ENCODE data around the gene TSPAN12.
A peak's percentile ranks its signal among the peaks of the same experiment; 100 is the strongest.

The TSPAN12 gene

DNA sequence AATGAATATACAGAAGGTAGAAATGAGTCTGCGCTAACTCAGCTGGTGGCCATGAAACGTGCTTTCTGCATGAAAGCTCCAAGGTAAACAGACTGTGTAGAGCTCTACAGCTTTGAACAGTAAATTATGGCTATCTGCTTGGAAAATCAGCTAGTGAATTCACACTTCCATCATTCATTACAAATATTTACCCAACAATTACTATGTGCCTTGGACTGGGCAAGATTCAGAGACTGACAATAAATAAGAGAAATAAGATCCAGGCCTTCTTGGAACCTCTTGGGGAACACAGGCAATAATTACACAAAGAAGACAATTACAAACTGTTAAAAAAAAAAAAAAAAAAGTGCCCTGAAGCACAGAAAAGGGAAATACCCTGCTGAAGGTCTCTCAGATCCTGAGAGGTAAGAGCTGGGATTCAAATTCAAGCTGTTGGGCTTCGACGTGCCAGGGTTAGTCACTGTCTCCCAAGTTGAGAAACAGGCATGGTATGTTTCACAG, 15.8 kb downstream of the TSPAN12 start:
- DNase-seq (ENCODE audit: low read depth): peak; percentile 48
- TF ChIP-seq, protein P1, sequence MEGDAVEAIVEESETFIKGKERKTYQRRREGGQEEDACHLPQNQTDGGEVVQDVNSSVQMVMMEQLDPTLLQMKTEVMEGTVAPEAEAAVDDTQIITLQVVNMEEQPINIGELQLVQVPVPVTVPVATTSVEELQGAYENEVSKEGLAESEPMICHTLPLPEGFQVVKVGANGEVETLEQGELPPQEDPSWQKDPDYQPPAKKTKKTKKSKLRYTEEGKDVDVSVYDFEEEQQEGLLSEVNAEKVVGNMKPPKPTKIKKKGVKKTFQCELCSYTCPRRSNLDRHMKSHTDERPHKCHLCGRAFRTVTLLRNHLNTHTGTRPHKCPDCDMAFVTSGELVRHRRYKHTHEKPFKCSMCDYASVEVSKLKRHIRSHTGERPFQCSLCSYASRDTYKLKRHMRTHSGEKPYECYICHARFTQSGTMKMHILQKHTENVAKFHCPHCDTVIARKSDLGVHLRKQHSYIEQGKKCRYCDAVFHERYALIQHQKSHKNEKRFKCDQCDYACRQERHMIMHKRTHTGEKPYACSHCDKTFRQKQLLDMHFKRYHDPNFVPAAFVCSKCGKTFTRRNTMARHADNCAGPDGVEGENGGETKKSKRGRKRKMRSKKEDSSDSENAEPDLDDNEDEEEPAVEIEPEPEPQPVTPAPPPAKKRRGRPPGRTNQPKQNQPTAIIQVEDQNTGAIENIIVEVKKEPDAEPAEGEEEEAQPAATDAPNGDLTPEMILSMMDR (IDR thresholded peaks at IDR 0.05; ENCODE audit: insufficient read depth, low read depth, low read length, missing control alignments): no peak
- H3K4me3 ChIP-seq (ENCODE audit: low read length): no peak overlapping the region

DNA sequence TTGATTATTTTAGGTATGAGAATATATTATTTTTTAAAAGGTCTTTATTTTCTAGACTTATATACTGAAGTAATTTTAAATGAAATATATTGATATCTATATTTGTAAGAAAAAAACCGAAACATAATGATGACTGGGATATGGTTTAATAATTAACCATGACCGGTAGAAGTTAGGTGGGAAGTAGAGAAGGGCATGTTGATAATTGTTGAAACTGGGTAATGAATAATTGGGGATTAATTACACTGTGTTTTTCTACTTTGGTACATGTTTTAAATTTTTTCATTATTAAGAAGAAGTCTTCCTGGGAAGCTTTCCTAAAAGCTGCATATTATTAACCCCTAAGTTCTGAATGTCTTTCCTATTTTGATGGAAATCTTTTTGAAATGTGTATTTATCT, 16.3 kb downstream of the TSPAN12 start:
- no peak overlapping the region for H3K4me3 ChIP-seq (ENCODE audit: low read length)
- TF ChIP-seq, protein P1 (IDR thresholded peaks at IDR 0.05; ENCODE audit: insufficient read depth, low read depth, low read length, missing control alignments): no peak
- no peak for DNase-seq (ENCODE audit: low read depth)

DNA sequence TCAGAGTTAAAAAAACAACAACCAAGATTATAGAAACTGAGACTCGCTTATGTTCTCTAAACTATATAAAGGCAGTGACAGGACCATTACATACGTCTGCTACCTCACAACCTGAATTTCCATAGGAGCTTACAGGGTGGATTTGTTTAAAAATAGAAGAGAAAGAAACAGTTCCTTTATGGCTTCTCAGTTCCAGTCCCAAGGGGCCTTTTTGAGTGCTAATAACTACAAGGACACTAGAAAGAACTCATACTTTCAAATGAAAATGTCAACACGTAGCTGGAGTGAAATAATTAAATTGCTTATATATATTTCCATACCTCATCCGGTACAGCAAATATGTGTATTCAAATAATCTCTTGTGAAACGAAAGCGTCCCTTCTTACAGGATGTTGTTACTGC, 19.7 kb downstream of the TSPAN12 start:
- no peak for DNase-seq (ENCODE audit: low read depth)
- H3K4me3 ChIP-seq (ENCODE audit: low read length): no peak overlapping the region
- TF ChIP-seq, protein P1 (IDR thresholded peaks at IDR 0.05; ENCODE audit: insufficient read depth, low read depth, low read length, missing control alignments): no peak

DNA sequence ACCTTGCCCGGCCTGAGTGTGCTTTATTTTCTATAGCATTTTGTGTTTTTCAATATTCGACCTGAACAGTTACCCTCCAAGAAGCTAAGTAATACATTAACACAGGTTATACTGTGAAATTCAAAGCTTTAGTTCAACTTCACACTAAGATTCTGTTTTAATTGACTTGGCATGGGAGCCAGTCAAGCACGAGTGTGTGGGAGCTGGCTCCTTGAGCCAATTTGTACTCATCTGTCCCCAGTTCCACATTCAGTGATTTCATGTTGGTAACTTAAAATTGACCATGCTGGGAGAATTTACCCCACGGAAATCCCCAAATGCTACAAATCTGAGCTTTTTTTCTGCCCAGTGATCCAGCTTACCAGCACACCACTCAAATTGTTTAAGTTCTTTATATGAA, 20.3 kb downstream of the TSPAN12 start:
- DNase-seq (ENCODE audit: low read depth): no peak
- TF ChIP-seq, protein P1 (IDR thresholded peaks at IDR 0.05; ENCODE audit: insufficient read depth, low read depth, low read length, missing control alignments): no peak
- H3K4me3 ChIP-seq (ENCODE audit: low read length): no peak overlapping the region

DNA sequence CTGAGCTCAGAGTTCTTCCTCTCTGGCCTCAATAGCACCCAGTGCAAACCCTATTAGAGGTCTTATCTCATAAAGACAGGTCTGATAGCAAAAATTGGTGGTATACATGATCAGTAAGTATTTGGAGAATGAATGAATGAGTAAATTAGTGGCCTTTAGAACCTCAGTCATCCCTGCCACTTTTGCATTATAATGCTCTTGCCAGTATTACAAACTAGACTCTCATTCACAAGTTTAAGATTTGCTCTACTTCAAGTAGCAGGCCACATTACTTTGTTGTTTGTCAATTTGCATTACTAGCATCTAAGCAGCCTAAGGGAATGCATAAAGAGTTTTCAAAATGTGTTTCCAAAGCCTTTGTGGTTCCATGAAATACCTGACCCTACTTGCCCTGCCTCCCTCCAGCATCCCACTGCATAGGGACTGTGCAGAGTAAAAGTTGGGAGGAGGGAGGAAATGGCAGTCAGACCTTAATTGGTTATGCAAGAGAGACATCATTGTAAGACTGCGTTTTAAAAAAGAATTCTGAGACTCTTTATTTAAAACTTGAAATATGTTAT, 21.3 kb downstream of the TSPAN12 start:
- TF ChIP-seq, protein P1 (IDR thresholded peaks at IDR 0.05; ENCODE audit: insufficient read depth, low read depth, low read length, missing control alignments): no peak
- DNase-seq (ENCODE audit: low read depth): no peak
- no peak overlapping the region for H3K4me3 ChIP-seq (ENCODE audit: low read length)

DNA sequence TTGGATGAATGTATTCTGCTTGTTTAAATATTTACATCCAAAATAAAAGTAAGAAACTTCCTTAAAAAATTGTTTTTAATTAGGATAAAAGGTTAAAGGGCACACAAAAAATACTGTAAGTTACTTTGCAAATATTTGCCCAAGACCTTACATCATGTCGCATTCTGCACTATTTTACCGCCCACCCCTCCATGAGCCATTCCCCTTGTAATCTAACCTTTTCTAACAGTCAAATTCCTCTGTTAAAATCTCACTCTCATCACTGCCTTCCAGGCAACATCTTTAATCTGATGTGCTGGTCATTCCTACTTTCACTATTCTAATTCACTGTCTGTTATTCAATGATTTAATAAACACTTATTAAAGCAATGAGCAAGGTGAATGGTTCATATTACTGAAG, 23.2 kb downstream of the TSPAN12 start:
- TF ChIP-seq, protein P1 (IDR thresholded peaks at IDR 0.05; ENCODE audit: insufficient read depth, low read depth, low read length, missing control alignments): no peak
- no peak for DNase-seq (ENCODE audit: low read depth)
- no peak overlapping the region for H3K4me3 ChIP-seq (ENCODE audit: low read length)

DNA sequence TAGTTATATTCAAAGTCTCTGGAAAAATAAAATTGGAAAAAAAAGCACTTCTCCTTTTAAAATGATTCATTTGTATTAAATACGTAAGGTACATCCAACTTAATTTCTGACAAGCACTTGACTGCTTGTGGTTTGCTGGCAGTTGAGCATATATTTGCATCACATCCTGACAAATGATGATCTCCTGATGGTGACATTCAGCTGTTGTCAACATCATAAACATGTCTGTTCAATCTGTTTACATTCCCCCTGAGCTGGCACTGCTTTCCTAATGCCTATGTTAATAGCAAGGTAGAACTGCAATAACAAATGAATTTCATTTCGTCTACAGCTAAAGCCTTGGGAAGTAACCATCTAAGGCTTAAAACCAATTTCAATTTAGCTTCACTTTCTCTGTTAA, 24.4 kb downstream of the TSPAN12 start:
- no peak for DNase-seq (ENCODE audit: low read depth)
- TF ChIP-seq, protein P1 (IDR thresholded peaks at IDR 0.05; ENCODE audit: insufficient read depth, low read depth, low read length, missing control alignments): no peak
- no peak overlapping the region for H3K4me3 ChIP-seq (ENCODE audit: low read length)
